Measurements from ENCODE around the gene SMIM20.

Gene SMIM20

DNA sequence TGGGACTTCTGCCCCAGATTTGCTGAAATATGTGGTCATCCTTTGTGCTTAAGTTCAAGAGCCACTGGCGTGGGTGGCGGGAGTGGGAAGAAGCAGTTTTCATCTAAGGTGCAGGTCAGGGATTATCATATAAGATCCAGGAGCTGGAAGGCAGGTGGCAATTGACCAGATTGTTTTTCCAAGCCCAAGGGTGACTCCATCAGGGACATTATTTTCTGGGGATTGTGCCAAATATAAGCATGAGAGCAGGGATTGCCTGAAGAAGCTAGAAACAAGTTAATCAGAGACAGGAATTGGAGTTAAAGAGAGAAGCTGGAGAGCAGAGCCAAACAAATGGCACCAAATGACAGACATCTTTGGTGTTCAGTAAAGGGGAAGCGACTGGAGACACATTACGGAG is 31.8 kb upstream of the SMIM20 start:
- TF ChIP-seq, protein P1, sequence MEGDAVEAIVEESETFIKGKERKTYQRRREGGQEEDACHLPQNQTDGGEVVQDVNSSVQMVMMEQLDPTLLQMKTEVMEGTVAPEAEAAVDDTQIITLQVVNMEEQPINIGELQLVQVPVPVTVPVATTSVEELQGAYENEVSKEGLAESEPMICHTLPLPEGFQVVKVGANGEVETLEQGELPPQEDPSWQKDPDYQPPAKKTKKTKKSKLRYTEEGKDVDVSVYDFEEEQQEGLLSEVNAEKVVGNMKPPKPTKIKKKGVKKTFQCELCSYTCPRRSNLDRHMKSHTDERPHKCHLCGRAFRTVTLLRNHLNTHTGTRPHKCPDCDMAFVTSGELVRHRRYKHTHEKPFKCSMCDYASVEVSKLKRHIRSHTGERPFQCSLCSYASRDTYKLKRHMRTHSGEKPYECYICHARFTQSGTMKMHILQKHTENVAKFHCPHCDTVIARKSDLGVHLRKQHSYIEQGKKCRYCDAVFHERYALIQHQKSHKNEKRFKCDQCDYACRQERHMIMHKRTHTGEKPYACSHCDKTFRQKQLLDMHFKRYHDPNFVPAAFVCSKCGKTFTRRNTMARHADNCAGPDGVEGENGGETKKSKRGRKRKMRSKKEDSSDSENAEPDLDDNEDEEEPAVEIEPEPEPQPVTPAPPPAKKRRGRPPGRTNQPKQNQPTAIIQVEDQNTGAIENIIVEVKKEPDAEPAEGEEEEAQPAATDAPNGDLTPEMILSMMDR (IDR thresholded peaks at IDR 0.05; ENCODE audit: low read depth, low read length): no peak
- no peak overlapping the region for H3K4me3 ChIP-seq (ENCODE audit: low read depth, low read length)

DNA sequence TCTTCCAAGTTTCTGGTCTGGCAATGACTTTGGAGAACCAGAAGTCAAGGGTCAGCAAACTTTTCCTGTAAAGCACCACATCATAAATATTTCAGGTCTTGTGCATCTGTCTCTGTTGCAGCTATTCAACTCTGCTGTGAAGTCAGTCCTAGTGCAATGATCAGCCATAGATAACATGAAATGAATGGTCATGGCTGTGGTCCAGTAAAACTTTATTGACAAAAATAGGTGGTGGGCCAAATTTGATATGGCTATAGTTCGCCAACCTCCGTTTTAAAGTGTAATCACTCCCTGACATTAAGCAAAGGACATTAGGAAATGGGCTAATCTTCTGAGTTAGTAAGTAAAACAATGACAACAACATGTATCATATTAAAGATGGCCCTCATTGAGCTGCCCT is 30.5 kb upstream of the SMIM20 start:
- TF ChIP-seq, protein P1 (IDR thresholded peaks at IDR 0.05; ENCODE audit: low read depth, low read length): no peak
- no peak overlapping the region for H3K4me3 ChIP-seq (ENCODE audit: low read depth, low read length)

DNA sequence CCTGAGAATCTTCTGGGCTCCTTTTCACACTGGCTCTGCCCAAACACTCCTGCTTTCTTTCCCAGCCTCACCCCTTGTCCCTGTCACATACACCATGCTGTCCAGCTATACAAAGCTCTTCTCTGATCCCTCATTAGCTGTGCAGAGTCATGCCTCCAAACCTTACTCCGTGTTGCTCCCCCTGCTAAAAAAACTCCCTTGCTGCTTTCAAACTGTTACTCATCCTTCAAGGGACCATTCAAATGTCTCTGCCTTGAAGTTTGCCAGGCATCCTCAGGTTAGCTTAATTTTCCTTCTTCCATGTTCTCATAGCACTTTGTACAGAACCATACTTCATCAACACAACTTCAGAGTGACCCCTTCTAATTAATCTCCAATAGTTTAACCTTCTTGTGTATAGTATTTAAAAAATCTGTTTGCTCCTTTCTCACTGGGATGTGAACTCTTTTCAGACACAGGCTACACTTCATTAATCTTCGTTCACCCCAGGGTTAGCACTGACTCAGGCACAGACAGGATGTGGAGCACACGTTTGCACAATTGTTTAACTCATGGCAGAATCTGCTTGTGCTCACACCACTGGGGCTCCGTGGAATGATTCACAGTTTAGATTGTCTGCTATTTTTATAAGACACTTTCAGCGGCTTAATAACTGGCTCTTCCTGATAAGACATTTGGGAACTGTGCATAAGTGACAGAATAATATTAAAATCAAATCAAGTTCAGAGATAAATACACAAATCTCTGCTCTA is 29.8 kb upstream of the SMIM20 start:
- no peak overlapping the region for H3K4me3 ChIP-seq (ENCODE audit: low read depth, low read length)
- TF ChIP-seq, protein P1 (IDR thresholded peaks at IDR 0.05; ENCODE audit: low read depth, low read length): no peak

DNA sequence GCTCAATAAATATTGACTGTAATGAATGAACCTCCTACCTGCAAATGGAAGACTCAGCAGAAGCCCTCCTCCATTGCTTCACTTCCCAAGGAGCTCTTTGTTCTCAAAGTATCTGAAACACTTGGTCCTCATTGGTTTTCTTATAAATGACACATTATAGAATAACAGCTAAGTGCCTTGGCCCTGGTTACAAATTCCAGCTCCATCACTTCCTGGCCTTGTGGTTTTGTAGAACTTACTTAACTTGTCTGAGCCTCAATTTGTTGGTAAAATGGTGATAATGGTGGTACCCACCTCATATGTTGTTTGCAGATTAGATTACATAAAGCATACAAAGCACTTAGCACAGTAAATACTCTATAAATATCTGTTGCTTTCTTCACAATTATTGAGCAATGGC is 25.2 kb upstream of the SMIM20 start:
- H3K4me3 ChIP-seq (ENCODE audit: low read depth, low read length): no peak overlapping the region
- TF ChIP-seq, protein P1 (IDR thresholded peaks at IDR 0.05; ENCODE audit: low read depth, low read length): no peak

DNA sequence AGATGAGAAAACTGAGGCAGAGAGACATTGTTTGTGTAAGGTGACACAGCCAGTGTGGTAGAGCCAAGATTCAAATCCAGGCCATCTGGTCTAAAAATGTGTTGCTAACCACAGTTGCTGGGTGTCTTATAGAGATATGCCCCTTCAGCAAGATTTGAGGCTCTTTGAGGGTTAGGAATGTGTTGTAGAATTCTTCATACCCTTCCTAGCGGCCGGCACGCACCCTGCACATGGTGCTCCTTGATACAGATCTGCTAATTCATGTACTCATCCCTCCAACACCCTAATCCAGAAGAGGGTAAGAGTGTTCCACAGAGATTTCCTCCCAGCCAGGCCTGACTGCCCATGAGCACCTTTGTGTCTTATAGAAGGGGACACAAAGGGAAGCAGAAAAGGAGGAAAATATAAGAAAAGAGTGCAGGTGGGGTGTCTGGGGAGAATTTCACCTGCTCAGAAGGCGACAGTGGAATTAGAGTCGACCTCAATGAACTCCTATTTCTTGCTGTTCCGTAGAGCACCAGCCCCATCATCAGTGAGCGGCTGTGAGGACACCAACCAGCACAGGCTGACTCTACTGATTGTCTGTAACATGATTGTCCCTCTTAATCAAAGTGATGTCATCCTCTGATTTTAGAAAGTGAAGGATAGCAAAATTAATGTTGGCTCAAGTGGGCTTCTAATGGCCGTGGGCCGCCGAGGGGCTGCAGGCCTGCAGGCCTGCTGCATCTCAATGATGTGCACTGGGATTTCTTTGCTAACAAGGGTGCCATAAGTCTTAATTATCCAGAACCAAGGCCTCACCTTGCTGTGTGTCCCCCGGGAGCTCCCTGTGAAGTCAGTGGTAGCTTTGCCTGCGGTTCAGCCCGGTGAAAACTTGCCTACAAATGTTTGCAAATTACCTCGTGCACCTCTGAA is 24.2 kb upstream of the SMIM20 start:
- TF ChIP-seq, protein P1 (IDR thresholded peaks at IDR 0.05; ENCODE audit: low read depth, low read length): no peak
- no peak overlapping the region for H3K4me3 ChIP-seq (ENCODE audit: low read depth, low read length)

DNA sequence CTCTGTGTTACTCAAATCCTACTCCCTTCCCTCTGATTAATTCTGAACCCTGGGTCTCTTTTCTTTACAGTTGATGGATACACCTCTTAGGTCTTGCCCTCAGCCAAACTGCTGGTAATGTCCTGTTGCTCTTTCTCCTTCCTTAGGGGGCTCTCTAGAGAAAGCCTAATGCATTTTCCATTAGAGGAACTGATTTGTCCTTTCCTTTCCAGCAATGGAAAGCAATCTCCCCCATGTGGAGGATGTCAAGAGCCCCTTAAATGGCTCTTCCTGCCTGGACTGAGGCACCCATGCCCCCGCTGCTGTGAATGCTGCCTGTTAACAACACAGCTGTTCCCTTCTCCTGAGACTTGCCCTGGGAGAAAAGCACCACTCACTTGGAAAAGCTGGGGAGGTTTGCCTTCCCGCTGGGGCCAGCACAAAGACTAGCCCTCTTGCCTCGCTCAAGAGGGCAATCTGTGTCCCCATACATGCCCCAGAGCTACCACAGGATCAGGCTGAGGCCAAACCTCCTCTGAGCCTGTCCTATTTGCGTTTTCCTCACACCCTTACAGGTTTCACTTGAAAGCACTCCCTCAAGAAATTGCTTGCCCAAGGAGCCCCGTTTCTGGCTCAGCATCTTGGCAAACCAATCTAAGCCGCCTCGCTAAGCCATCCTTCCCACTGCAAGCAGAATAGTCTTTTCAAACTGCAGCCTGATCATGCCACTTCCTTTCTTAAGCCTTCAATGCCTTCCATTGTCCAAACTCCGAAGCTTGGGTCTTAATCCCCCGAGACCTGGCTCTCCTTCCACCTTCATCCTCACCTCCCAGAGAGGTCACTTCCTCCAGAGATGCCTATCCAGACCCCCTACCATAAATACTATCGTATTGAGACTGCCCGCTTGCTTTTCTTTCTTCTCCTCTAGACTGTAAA is 23.2 kb upstream of the SMIM20 start:
- H3K4me3 ChIP-seq (ENCODE audit: low read depth, low read length): no peak overlapping the region
- TF ChIP-seq, protein P1 (IDR thresholded peaks at IDR 0.05; ENCODE audit: low read depth, low read length): no peak
